OCI-LY7 (cell line): ENCODE results near the gene NEB. TPM values are rescaled to one million over a fixed set of nuclear protein-coding genes. Genes with fewer than 3 reads are reported as not detected.

ENCODE experiments used
- BruUV-seq: library from RNA; stranded (reverse); fragments of 400-500 nt; replicated peaks from 2 replicates; lab custom pipeline; 2021; lab: Mats Ljungman, UMichigan
- CTCF ChIA-PET: fragments of 300-600 bp; sonication (Branson Sonifier 250); formaldehyde crosslinking; loops from one replicate; lab custom pipeline; 2022; ENCODE audit warnings: antibody characterized with exemption; ENCODE audit not compliant: unreplicated experiment; lab: Charles Lee
- POLR2A ChIA-PET: fragments of 300-600 bp; sonication (Branson Sonifier 250); formaldehyde crosslinking; loops from one replicate; lab custom pipeline; 2022; ENCODE audit warnings: antibody characterized with exemption; lab: Charles Lee
- DNase-seq: peaks from one replicate; pipeline ENCODE4 v3.0.0-alpha.2; 2015; ENCODE audit warnings: low spot score
- H2AFZ ChIP-seq: fragments of 200-600 bp; sonication (generic), shearing (Covaris generic); 2 replicates; pipeline ENCODE4 v1.6.1; 2014; ENCODE audit warnings: mild to moderate bottlenecking, antibody characterized with exemption, low read length, moderate library complexity
- H3K27ac ChIP-seq: fragments of 200-600 bp; sonication (generic); 2 replicates; pipeline ENCODE4 v1.5.1; 2014; ENCODE audit warnings: mixed run types, low read depth, mild to moderate bottlenecking, moderate library complexity, low read length, inconsistent platforms; ENCODE audit not compliant: poor library complexity, severe bottlenecking
- H3K36me3 ChIP-seq: fragments of 200-600 bp; sonication (generic); 2 replicates; pipeline ENCODE4 v1.6.1; 2014; ENCODE audit warnings: mild to moderate bottlenecking, antibody characterized with exemption, low read length, moderate library complexity, mixed read lengths; ENCODE audit not compliant: insufficient read depth
- H3K4me1 ChIP-seq: fragments of 200-600 bp; sonication (generic); 2 replicates; pipeline ENCODE4 v1.5.1; 2014; ENCODE audit warnings: mild to moderate bottlenecking, low read length; ENCODE audit not compliant: insufficient read depth, poor library complexity, severe bottlenecking
- H3K4me2 ChIP-seq: fragments of 200-600 bp; sonication (generic); 2 replicates; pipeline ENCODE4 v1.6.1; 2014; ENCODE audit warnings: mild to moderate bottlenecking, low read length
- H3K4me3 ChIP-seq: fragments of 200-600 bp; sonication (generic); 2 replicates; pipeline ENCODE4 v1.5.1; 2014; ENCODE audit warnings: mild to moderate bottlenecking, low read depth, low read length; ENCODE audit not compliant: poor library complexity, severe bottlenecking
- H3K79me2 ChIP-seq: fragments of 200-600 bp; sonication (generic); 2 replicates; pipeline ENCODE4 v1.6.1; 2016; ENCODE audit warnings: low read depth, mild to moderate bottlenecking, low read length, moderate library complexity, mixed read lengths; ENCODE audit not compliant: insufficient read depth
- H3K9me2 ChIP-seq: fragments of 200-600 bp; sonication (generic); 2 replicates; pipeline ENCODE4 v1.6.1; 2016; ENCODE audit warnings: mild to moderate bottlenecking, low read length, mixed read lengths; ENCODE audit not compliant: insufficient read depth
- H3K9me3 ChIP-seq: fragments of 200-600 bp; sonication (generic); 2 replicates; pipeline ENCODE4 v1.6.1; 2014; ENCODE audit warnings: mild to moderate bottlenecking, mixed run types, low read length, mixed read lengths
- H4K20me1 ChIP-seq: fragments of 200-600 bp; sonication (generic); 2 replicates; pipeline ENCODE4 v1.6.1; 2014; ENCODE audit warnings: mild to moderate bottlenecking, antibody characterized with exemption, low read length, moderate library complexity, mixed read lengths; ENCODE audit not compliant: insufficient read depth
- EZH2phosphoT487 ChIP-seq: fragments of 200-600 bp; sonication (generic); IDR thresholded peaks from 2 replicates; pipeline ENCODE4 v1.6.1; 2018; ENCODE audit warnings: low read depth, borderline replicate concordance, mild to moderate bottlenecking, mixed run types, antibody characterized with exemption, low read length, moderate library complexity, mixed read lengths
- intact Hi-C: fragments of 100-400 bp; cut with micrococcal nuclease; formaldehyde crosslinking; loops from one replicate; pipeline ENCODE4 v1.10.0; 2022; ENCODE audit not compliant: unreplicated experiment
- total RNA-seq, 2 experiments: library from RNA; depleted of rRNA in 1 of 2; stranded (reverse); fragments of >200 nt in 1 of 2; shearing (Covaris generic) in 1 of 2; gene quantifications; 2 replicates each; pipeline ENCODE4 v1.2.3, GENCODE V29; 2014 to 2022
- TF ChIP-seq, protein P1 (sequence below): fragments of 200-600 bp; sonication (generic); conservative IDR thresholded peaks from 2 replicates; pipeline ENCODE4 v1.5.1; 2014; ENCODE audit warnings: mild to moderate bottlenecking, antibody characterized with exemption, low read length, moderate library complexity, mixed read lengths

Gene NEB
- total RNA-seq, 2 experiments from 2014 or later, result 0.04 to 0.38 TPM

DNA sequence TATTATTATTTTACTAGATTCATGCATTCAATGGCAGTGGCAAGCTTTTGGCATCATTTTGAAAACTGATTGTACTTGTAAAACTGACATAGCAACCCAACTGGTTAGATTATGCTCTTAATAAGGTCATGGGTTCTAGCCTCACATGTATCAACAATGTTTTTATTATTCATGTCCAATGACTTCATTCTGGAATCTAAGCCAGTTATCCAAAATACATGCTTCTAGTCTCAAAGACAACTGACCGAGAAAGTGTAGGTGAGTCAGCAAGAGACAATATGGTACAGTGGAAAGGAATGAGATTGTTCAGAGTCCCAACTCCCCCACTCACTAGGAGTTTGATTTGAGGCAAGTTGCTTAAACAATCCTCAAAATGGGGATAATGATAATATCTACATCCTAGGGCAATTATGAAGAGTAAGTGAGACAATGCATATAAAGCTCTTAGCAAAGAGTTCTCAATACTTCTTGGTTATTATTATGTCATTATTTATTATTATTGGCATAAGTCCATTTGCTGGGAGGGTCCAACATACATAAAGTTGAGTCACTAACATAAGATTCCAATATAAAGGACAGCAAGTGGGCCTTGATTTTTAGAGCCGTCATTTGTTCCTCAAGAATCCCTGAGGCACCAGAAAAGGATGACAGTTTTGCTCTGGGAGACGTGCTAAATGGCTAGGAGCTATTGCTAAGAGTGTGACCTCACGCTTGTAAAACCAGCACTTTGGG lies 99.4 kb downstream of the NEB start:
- ChIA-PET POLR2A (no interaction called here), CTCF (no interaction called here)
- Histone ChIP-seq H3K79me2 (no peaks in the 10 kb centered on the region), H4K20me1 (no peaks in the 10 kb centered on the region), H2AFZ (no peak overlapping the region), H3K27ac (no peak overlapping the region), H3K4me1 (peaks cover 14% of the 10 kb centered on the region), H3K4me3 (no peak overlapping the region), H3K9me3 (no peaks in the 10 kb centered on the region), H3K9me2 (no peaks in the 10 kb centered on the region), H3K4me2 (no peak overlapping the region), H3K36me3 (no peaks in the 10 kb centered on the region)
- intact Hi-C loops, result no loop called here
- no TSS peak for BruUV-seq
- TF ChIP-seq EZH2phosphoT487, result no peak
- TF ChIP-seq, protein P1, sequence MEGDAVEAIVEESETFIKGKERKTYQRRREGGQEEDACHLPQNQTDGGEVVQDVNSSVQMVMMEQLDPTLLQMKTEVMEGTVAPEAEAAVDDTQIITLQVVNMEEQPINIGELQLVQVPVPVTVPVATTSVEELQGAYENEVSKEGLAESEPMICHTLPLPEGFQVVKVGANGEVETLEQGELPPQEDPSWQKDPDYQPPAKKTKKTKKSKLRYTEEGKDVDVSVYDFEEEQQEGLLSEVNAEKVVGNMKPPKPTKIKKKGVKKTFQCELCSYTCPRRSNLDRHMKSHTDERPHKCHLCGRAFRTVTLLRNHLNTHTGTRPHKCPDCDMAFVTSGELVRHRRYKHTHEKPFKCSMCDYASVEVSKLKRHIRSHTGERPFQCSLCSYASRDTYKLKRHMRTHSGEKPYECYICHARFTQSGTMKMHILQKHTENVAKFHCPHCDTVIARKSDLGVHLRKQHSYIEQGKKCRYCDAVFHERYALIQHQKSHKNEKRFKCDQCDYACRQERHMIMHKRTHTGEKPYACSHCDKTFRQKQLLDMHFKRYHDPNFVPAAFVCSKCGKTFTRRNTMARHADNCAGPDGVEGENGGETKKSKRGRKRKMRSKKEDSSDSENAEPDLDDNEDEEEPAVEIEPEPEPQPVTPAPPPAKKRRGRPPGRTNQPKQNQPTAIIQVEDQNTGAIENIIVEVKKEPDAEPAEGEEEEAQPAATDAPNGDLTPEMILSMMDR, result no peak
- no peak for DNase-seq

DNA sequence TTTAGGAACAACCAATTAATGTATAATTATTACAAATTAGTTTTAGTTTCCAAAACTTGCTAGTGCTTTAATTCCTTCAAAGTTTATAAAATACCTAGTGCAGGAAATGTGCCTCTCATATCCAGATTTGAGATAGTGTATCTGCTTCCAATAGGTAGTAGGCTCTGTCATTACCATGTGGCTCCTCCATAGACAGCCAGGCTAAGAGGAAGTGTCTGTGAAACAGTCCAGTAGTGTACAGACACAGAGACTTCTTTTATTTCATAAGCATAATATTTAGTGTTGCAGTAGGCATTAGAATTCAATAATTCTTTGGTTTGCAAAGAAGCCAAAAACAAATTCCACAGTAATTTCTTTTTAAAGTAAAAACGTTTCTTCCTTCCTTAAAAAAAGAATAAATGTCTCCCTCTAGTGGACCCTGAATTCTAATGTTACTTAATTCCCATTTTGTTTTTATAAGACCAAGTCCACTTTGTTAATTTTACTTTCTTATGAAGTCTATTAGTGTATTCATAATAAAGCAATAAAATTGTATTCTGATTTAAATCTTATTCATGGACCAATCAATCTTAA lies 101.2 kb downstream of the NEB start:
- no TSS peak for BruUV-seq
- Histone ChIP-seq H3K4me2 (no peak overlapping the region), H3K79me2 (no peaks in the 10 kb centered on the region), H3K27ac (no peak overlapping the region), H3K36me3 (no peaks in the 10 kb centered on the region), H3K9me3 (no peaks in the 10 kb centered on the region), H3K4me1 (peaks cover 11% of the 10 kb centered on the region), H3K4me3 (no peak overlapping the region), H2AFZ (peak overlapping the region; percentile 64; the same call in 1 of the 2 replicates), H3K9me2 (no peaks in the 10 kb centered on the region), H4K20me1 (no peaks in the 10 kb centered on the region)
- intact Hi-C loops, result no loop called here
- POLR2A ChIA-PET, result no interaction called here
- peak; percentile 27 for DNase-seq
- CTCF ChIA-PET, result no interaction called here
- TF ChIP-seq, protein P1, result peak; percentile 84
- TF ChIP-seq EZH2phosphoT487, result no peak

DNA sequence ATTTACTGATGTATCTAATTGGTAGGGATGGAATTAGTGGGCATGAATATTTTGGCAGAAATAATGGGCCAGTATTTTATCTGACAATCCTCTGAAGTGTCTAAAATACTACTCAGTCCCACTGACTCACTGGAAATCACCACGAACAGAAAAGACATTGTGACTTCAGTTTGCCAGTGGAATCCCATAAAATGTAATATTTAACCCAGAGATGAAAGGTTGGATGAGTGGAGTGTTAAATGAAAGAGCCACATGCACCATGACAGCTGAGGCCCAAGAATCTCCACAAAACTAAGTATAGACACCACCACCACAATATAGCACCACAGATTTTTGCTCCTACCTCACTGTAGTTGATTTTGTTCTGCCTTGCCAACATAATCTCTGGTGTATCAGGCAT lies 103.9 kb downstream of the NEB start:
- no peaks in the 10 kb centered on the region for H3K9me2 ChIP-seq
- no peaks in the 10 kb centered on the region for H3K36me3 ChIP-seq
- H4K20me1 ChIP-seq, result no peaks in the 10 kb centered on the region
- H3K4me2 ChIP-seq, result no peak overlapping the region
- ChIA-PET POLR2A (no interaction called here), CTCF (no interaction called here)
- no peak overlapping the region for H3K27ac ChIP-seq
- H3K79me2 ChIP-seq, result no peaks in the 10 kb centered on the region
- DNase-seq, result no peak
- no peak overlapping the region for H2AFZ ChIP-seq
- no TSS peak for BruUV-seq
- no peaks in the 10 kb centered on the region for H3K9me3 ChIP-seq
- intact Hi-C loops, result no loop called here
- H3K4me1 ChIP-seq, result no peaks in the 10 kb centered on the region
- H3K4me3 ChIP-seq, result no peak overlapping the region
- TF ChIP-seq EZH2phosphoT487, result no peak
- TF ChIP-seq, protein P1, result no peak
